Aorta (tissue), 5 donors: ENCODE data around the gene PDE4B. TPM values are rescaled to one million over a fixed set of nuclear protein-coding genes. Genes with fewer than 3 reads are reported as not detected.
A peak's percentile ranks its signal among the peaks of the same experiment; 100 is the strongest.

Experiments used
- ATAC-seq: fragments of 200-7000 bp; cut with Tn5 transposase; one replicate; pipeline ENCODE4 v1.9.1; 2022; ENCODE audit warnings: moderate library complexity; ENCODE audit not compliant: low FRiP score
- DNase-seq, 2 donors: peaks; one replicate each; pipeline ENCODE4 v3.0.0-alpha.2; 2020
- H3K27ac ChIP-seq, 2 donors: one replicate each; pipeline ENCODE4 v1.5.1; 2013; ENCODE audit warnings: low read length in 2 of 2, mild to moderate bottlenecking in 2 of 2, moderate library complexity in 2 of 2, control low read depth in 1 of 2, inconsistent platforms in 1 of 2, low read depth in 1 of 2
- H3K27me3 ChIP-seq, 2 donors: one replicate each; pipeline ENCODE4 v1.6.1; 2013; ENCODE audit warnings: control low read depth in 1 of 2, low read length in 1 of 2, mild to moderate bottlenecking in 1 of 2, moderate library complexity in 1 of 2; ENCODE audit not compliant: insufficient read depth in 2 of 2, control insufficient read depth in 1 of 2
- H3K36me3 ChIP-seq, 2 donors: one replicate each; pipeline ENCODE4 v1.6.1; 2013; ENCODE audit warnings: control low read depth in 1 of 2, low read length in 1 of 2, mild to moderate bottlenecking in 1 of 2; ENCODE audit not compliant: insufficient read depth in 2 of 2, control insufficient read depth in 1 of 2
- H3K4me1 ChIP-seq, 2 donors: one replicate each; pipeline ENCODE4 v1.6.1; 2013; ENCODE audit warnings: low read length in 2 of 2, control low read depth in 1 of 2, mild to moderate bottlenecking in 1 of 2, moderate library complexity in 1 of 2; ENCODE audit not compliant: insufficient read depth in 2 of 2, control insufficient read depth in 1 of 2
- H3K4me3 ChIP-seq, 2 donors: one replicate each; pipeline ENCODE4 v1.5.1; 2013; ENCODE audit warnings: low read length in 2 of 2, control low read depth in 1 of 2, mild to moderate bottlenecking in 1 of 2
- H3K9me3 ChIP-seq: one replicate; pipeline ENCODE4 v1.6.1; 2013; ENCODE audit warnings: mild to moderate bottlenecking, low read length; ENCODE audit not compliant: control insufficient read depth
- WGBS, 2 donors: extraction: QIAGEN DNeasy Blood & Tissue Kit; methylation state at CpG; one replicate each; pipeline ENCODE4 v1.1.7; 2013; 5-methylcytosine and 5-hydroxymethylcytosine counted together
- intact Hi-C, 2 donors: fragments of 100-400 bp; cut with DNase I; formaldehyde crosslinking; loops; one replicate each; pipeline versions ENCODE4 v1.14.2 to v1.15.0; 2022
- polyA plus RNA-seq, 2 donors: library from polyadenylated mRNA; stranded (reverse); fragments of 200-250 nt; gene quantifications; one replicate each; pipeline ENCODE4 v1.2.3, GENCODE V29; 2013
- total RNA-seq, 2 donors: library from RNA; stranded (reverse); fragmentation: NEBNext Ultra II Directional; extraction: Animal tissue kit (Norgen Biotek cat#: 25700); gene quantifications; one replicate each; pipeline ENCODE4 v1.2.1, GENCODE V29; 2021
- donor health status: healthy with polysubstance abuse.
- donor health status: Bipolar disorder and iron deficiency.
- donor health status: DM: no; HTN: no; CAD: no.
- donor health status: DM: no; HTN: no; CAD: no.
- donor health status: DM: yes; HTN: yes; CAD: no.

The PDE4B gene
- total and polyA plus RNA-seq, 4 donors: 4.8 to 24.5 (median 12.5) TPM

- peaks cover 2% of the 10 kb centered on the region for H3K9me3 ChIP-seq
- no peaks in the 10 kb centered on the region for H3K27me3 ChIP-seq
- ATAC-seq (peak; percentile 46), DNase-seq (no peak)
- no peaks in the 10 kb centered on the region for H3K4me1 ChIP-seq
- no peaks in the 10 kb centered on the region for H3K36me3 ChIP-seq
- no peak overlapping the region for H3K4me3 ChIP-seq
- intact Hi-C loops: no loop called here
- WGBS, 2 donors: 54 to 59% methylated on average over 2 of the region's 2 CpGs
- H3K27ac ChIP-seq: no peak overlapping the region
Observed at GRCh38 chr1:66206563-66207144, 414.0 kb downstream of the PDE4B start.

GRCh38 chr1:66207484-66207883 is 414.8 kb downstream of the PDE4B start:
- Histone ChIP-seq H3K4me1 (no peaks in the 10 kb centered on the region), H3K36me3 (no peaks in the 10 kb centered on the region), H3K27me3 (no peaks in the 10 kb centered on the region), H3K27ac (no peak overlapping the region), H3K9me3 (peaks cover 2% of the 10 kb centered on the region), H3K4me3 (no peak overlapping the region)
- peak; percentile 76 for ATAC-seq
- 2 to 3% methylated on average over 3 of the region's 3 CpGs for WGBS, 2 donors
- no peak for DNase-seq
- intact Hi-C loops: no loop called here

- no peaks in the 10 kb centered on the region for H3K4me1 ChIP-seq
- no peak for DNase-seq
- H3K4me3 ChIP-seq: no peak overlapping the region
- peaks cover 2% of the 10 kb centered on the region for H3K9me3 ChIP-seq
- no peaks in the 10 kb centered on the region for H3K27me3 ChIP-seq
- H3K27ac ChIP-seq: no peak overlapping the region
- ATAC-seq: no peak
- intact Hi-C loops: no loop called here
- H3K36me3 ChIP-seq: no peaks in the 10 kb centered on the region
Observed at GRCh38 chr1:66208632-66209031, 415.9 kb downstream of the PDE4B start.

GRCh38 chr1:66210635-66211244 is 418.0 kb downstream of the PDE4B start:
- WGBS, 2 donors: 94 to 95% methylated on average over 4 of the region's 4 CpGs
- DNase-seq: no peak
- H3K4me3 ChIP-seq: no peak overlapping the region

GRCh38 chr1:66211521-66211920 is 418.8 kb downstream of the PDE4B start:
- Histone ChIP-seq H3K9me3 (no peaks in the 10 kb centered on the region), H3K4me1 (no peaks in the 10 kb centered on the region), H3K4me3 (no peak overlapping the region), H3K36me3 (no peaks in the 10 kb centered on the region), H3K27me3 (no peaks in the 10 kb centered on the region), H3K27ac (no peak overlapping the region)
- WGBS, 2 donors: 72 to 74% methylated on average over 5 of the region's 5 CpGs
- DNase-seq (no peak), ATAC-seq (no peak)
- intact Hi-C loops: no loop called here

More at GRCh38 chr1:66210635-66211244, 418.0 kb downstream of the PDE4B start:
- Histone ChIP-seq H3K36me3 (no peaks in the 10 kb centered on the region), H3K27ac (no peak overlapping the region), H3K27me3 (no peaks in the 10 kb centered on the region), H3K9me3 (no peaks in the 10 kb centered on the region), H3K4me1 (no peaks in the 10 kb centered on the region)
- ATAC-seq: no peak
- intact Hi-C loops: no loop called here

- no peaks in the 10 kb centered on the region for H3K9me3 ChIP-seq
- ATAC-seq (no peak), DNase-seq (no peak)
- no peaks in the 10 kb centered on the region for H3K36me3 ChIP-seq
- no peaks in the 10 kb centered on the region for H3K4me1 ChIP-seq
- H3K27me3 ChIP-seq: no peaks in the 10 kb centered on the region
- 21 to 31% methylated on average over 2 of the region's 2 CpGs for WGBS, 2 donors
- intact Hi-C loops: no loop called here
- no peak overlapping the region for H3K27ac ChIP-seq
- no peak overlapping the region for H3K4me3 ChIP-seq
Observed at GRCh38 chr1:66213491-66213890, 420.8 kb downstream of the PDE4B start.

- no peak overlapping the region for H3K4me3 ChIP-seq
- H3K36me3 ChIP-seq: no peaks in the 10 kb centered on the region
- no peak overlapping the region for H3K27ac ChIP-seq
- H3K9me3 ChIP-seq: no peaks in the 10 kb centered on the region
- H3K27me3 ChIP-seq: no peaks in the 10 kb centered on the region
- intact Hi-C loops: no loop called here
- DNase-seq (no peak), ATAC-seq (no peak)
- H3K4me1 ChIP-seq: no peaks in the 10 kb centered on the region
Observed at GRCh38 chr1:66214901-66215300, 422.2 kb downstream of the PDE4B start.

GRCh38 chr1:66217021-66217420 is 424.3 kb downstream of the PDE4B start:
- intact Hi-C loops: no loop called here
- ATAC-seq: no peak
- DNase-seq: no peak

GRCh38 chr1:66217561-66217960 is 424.9 kb downstream of the PDE4B start:
- Histone ChIP-seq H3K4me3 (no peak overlapping the region), H3K9me3 (no peaks in the 10 kb centered on the region), H3K4me1 (no peaks in the 10 kb centered on the region), H3K27me3 (no peaks in the 10 kb centered on the region), H3K36me3 (no peaks in the 10 kb centered on the region), H3K27ac (no peak overlapping the region)
- intact Hi-C loops: no loop called here
- DNase-seq: no peak
- no peak for ATAC-seq
- WGBS, 2 donors: 96 to 97% methylated on average over 2 of the region's 2 CpGs

More at GRCh38 chr1:66217021-66217420, 424.3 kb downstream of the PDE4B start:
- H3K9me3 ChIP-seq: no peaks in the 10 kb centered on the region
- WGBS, 2 donors: 95 to 97% methylated on average over 1 of the region's 1 CpG
- no peaks in the 10 kb centered on the region for H3K27me3 ChIP-seq
- no peak overlapping the region for H3K4me3 ChIP-seq
- H3K36me3 ChIP-seq: no peaks in the 10 kb centered on the region
- H3K4me1 ChIP-seq: no peaks in the 10 kb centered on the region
- no peak overlapping the region for H3K27ac ChIP-seq
